Amygdala (tissue), 56 donors: ENCODE measurements around the gene CLEC4F.

Source experiments
- DNase-seq, 56 donors: peaks; one replicate each; lab custom pipeline; 2025; lab: John Stamatoyannopoulos, UW

The CLEC4F gene

GRCh38 chr2:70820499-70820898 lies at the start of gene CLEC4F:
TSS of gene CLEC4F (minus strand) at chr2:70820599. CDS start at chr2:70820523, 76 bp downstream.
- DNase-seq = no peak

GRCh38 chr2:70868970-70869369 lies 48.6 kb upstream of the CLEC4F start:
- no peak for DNase-seq

GRCh38 chr2:70861777-70862625 lies 41.6 kb upstream of the CLEC4F start:
- DNase-seq = peak in 52 of 56 donors; percentile 7 to 88 (median 48)

GRCh38 chr2:70855667-70856066 lies 35.3 kb upstream of the CLEC4F start:
- DNase-seq = no peak

GRCh38 chr2:70854411-70854810 lies 34.0 kb upstream of the CLEC4F start:
- peak in 9 of 56 donors; percentile 3 to 51 (median 10) for DNase-seq

GRCh38 chr2:70852824-70853223 lies 32.4 kb upstream of the CLEC4F start:
- DNase-seq = no peak

GRCh38 chr2:70851704-70852103 lies 31.3 kb upstream of the CLEC4F start:
- peak in 1 of 56 donors; percentile 11 for DNase-seq

GRCh38 chr2:70850925-70851324 lies 30.5 kb upstream of the CLEC4F start:
- DNase-seq = peak in 19 of 56 donors; percentile 6 to 68 (median 24)

- no peak for DNase-seq
These were observed 22.0 kb upstream of the CLEC4F start for GRCh38 chr2:70842401-70842800.

- DNase-seq = no peak
These were observed 17.9 kb upstream of the CLEC4F start for GRCh38 chr2:70837980-70838925.

- DNase-seq = no peak
These were observed 15.2 kb upstream of the CLEC4F start, which contains the start of gene CD207 for GRCh38 chr2:70835643-70836042. TSS of gene CD207 (minus strand) at chr2:70835816. CDS start at chr2:70835776, 40 bp downstream.

GRCh38 chr2:70834881-70835280 lies 14.5 kb upstream of the CLEC4F start:
- DNase-seq = no peak

- no peak for DNase-seq
These were observed 13.7 kb upstream of the CLEC4F start for GRCh38 chr2:70834106-70834505.

GRCh38 chr2:70833246-70833645 lies 12.8 kb upstream of the CLEC4F start:
- DNase-seq = no peak

- no peak for DNase-seq
These were observed 12.0 kb upstream of the CLEC4F start for GRCh38 chr2:70832386-70832785.

- no peak for DNase-seq
These were observed 11.5 kb upstream of the CLEC4F start for GRCh38 chr2:70831861-70832260.

GRCh38 chr2:70830366-70830765 lies 10.0 kb upstream of the CLEC4F start:
- DNase-seq = no peak

- no peak for DNase-seq
These were observed 9.5 kb upstream of the CLEC4F start for GRCh38 chr2:70829916-70830315.

GRCh38 chr2:70828914-70829824 lies 8.8 kb upstream of the CLEC4F start:
- DNase-seq = no peak

- DNase-seq = no peak
These were observed 7.7 kb upstream of the CLEC4F start for GRCh38 chr2:70828115-70828514.
